Measurements from ENCODE around the gene S100A4.

The S100A4 gene

DNA sequence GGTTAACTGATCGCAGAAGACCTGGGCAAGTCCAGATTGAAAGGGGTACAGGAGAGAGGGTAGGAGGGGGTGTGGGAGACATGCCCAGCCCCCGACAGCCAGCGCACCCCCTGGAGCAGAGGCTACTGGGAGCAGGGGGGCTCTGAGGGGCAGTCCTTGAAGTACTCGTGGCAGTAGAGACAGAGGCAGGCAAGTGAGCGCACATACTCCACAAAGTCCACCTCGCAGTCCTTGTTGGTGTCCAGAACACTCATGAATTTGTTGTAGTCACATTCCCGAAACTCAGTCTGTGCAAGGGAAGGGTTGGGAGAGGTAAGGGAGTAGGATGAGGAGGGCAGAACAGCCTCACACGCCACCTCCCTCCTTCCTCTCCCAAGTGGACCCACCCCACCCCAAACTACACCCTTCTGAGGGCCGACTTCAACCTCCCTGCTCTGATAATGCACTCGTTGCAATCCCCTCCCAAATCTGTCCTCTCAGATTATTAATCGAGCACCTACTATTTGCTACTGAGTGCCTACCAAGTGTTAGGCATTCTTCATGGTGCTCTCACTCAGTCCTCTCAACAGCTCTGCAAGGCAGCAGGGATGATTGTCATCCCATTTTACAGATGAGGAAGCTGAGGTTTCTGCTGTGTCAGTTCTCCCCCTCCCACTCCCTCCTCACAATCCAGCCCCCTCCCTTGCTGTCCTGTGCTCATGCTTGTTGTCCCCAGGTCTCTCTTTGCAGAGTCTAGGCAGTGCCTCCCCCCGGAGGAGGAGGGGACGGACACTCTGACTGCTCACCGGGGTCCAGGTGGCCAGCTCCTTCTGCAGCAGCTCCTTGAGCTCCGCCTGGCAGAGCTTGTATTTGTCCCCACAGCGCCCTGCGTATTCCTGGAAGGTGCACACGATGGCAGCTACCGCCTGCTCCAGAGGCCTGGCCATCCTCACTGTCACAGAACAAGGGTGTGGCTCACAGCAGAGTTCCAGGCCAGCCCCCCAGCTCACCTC, 2.2 kb upstream of the S100A4 start:
- DNase-seq (ENCODE audit: low read depth), result no peak

DNA sequence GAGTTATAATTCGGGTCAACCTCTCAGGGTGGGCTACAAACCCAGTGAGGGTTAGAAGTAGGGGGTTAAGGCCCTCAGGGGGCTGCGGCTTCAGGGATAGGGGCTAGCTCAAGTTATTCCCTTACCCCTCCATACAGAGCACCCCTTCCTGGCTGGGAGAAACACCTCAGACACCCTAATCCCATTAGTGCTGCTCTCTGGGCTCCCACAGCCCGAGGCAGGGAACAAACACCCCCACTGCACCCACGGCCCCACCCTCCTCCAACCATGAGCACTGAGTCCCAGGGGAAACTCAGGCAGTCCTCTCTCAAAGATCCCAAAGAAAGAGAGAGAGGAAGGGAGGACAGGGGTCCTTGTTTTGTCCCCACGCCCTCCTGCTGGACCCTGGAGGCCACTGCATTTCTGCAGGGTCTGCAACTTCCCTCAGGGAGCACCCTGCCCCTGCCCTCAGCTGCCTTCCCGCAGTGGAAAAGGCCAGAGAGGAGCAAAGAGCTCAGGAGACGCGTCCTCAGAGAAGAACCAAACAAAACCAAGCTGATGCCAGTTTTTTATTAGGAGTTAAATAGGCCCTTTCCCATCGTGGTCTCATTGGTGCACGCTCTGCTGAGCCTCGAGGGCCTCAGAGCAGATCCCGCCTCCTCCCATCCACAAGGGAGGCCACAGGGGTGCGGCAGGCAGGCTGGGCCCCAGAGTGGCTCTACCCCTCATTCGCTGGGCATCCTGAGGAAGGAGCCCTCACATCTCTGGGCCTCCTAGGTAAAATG, 1.4 kb upstream of the S100A4 start:
- no peak for DNase-seq (ENCODE audit: low read depth)

DNA sequence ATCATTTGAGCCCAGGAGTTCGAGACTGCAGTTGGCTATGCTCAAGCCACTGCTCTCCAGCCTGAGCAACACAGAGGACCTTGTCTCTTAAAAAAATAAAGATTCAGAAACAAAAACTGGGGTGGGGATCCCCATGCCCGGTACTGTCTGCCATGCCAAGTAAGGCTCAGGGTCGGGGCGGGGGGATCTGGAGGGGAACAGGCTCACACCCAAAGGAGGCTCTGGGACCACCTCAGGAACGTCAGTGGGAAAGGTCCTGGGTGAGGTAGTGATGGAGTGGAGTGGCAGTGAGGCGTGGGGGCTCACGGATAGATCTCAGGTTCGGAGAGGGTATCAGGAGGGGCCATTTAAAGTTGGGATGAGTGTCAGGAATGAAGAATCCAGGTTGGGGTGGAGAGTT, 765 bp upstream of the S100A4 start:
- DNase-seq (ENCODE audit: low read depth), result no peak

DNA sequence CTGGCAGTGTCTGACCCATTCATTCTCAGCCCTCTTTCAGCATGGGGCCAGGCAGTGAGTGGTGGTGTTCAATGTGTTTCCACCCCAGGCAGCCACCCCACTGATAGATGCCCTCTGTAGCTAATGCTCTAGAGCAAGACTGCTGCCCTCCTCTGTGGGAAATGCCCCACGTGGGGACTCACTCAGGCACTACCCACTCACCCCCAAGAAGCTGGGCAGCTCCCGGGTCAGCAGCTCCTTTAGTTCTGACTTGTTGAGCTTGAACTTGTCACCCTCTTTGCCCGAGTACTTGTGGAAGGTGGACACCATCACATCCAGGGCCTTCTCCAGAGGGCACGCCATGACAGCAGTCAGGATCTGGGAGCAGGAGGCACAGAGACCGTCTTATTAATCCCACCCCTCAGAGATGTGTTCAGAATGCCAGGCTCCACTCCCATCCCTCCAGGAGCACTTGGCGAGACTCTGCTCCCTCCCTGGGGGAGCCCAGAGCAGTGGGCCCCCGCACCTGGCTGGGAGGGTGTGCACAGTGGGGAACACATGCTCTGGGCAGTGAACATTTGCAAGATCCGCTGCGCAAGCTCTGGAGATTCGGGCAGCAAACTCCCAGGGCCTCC, 1.0 kb downstream of the S100A4 start:
- DNase-seq (ENCODE audit: low read depth), result no peak

DNA sequence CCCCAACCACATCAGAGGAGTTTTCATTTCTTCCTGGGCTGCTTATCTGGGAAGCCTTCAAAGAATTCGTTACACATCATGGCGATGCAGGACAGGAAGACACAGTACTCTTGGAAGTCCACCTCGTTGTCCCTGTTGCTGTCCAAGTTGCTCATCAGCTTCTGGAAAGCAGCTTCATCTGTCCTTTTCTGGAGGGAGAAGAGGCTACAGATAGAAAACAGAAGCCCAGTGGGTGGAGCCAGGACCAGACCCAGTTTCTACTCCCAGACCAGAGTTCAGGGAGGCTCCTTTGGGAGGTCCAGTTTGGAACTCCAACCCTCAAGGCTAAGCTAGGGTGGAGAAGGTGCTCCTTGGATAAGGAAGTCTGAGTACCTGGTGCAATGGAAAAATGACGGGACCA, 1.9 kb downstream of the S100A4 start:
- no peak for DNase-seq (ENCODE audit: low read depth)

DNA sequence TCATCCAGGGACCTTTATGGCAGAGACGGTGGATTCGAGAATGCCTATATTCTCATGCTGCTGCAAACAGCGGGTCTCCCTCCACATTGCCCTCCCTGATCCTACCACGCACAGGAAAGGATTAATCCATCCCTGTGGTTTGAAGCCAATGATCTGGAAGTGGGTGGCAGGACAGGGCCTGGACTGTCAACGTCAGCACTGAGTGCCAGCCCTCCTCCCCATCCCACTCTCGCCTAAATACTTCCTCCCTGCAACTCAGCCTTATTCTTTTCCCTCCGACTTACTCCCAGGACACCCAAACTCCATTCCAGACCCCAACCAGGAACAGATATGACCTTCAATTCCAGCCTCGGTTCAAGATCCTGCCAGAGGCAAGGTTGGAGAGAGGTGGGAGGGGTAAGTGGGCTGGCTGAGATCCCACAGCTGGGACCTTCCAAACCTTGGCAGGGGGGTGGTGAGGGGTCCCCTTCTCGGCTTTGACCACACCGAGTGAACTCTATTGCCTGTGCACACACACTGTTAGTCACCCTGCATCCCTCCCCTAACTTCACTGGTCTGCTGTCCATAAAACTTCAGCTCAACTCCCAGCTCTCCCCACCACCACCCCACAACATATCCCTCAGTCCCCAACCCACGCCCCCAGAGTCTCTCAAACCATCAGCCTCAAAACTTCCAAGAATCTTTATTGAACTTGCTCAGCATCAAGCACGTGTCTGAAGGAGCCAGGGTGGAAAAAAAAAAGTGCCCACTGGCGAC, 2.5 kb downstream of the S100A4 start:
- DNase-seq (ENCODE audit: low read depth), result no peak

DNA sequence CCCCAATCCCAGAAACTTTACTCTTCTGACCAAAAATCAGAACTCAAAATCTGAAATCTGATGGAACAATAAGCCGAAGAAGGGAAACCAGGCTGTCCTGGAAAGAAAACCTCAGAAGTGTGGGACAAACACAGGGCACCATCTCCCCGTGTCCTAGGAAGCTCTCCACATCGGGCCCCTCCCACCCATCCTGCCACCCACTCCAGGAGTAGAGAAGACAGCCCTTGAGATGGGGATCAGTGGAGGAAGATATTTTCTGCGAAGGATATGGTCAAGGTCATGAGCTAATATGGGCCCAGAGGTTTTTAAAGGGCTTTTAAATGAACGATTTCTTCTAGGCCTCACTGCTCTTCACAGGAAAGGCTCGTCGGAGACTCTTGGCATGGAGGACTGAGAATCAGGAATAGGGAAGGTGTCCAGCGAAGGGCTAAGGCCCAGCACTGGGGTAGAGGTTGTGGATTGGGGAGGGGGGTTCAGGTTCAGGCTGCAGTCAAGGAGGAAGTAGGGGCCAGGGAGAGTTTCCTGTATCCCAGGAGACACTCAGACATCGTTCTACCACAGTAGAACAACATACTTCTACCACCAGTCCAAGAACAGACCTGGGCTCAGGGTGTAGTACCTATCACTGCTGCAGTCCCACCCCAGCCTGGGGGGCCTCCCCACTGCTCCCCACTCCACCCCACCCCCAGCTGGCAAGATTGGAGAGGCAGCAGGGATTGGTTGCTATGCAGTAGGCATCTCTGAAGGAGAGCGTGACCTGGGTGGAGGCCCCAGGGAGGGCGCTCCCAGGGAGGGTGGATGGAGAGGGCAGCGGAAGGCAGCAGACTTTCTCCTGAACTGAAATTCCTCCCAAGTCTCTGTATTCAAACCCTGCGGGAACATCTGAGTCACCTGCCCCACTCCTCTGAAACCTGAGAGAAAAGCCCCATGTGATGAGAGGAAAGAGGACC, 3.7 kb downstream of the S100A4 start:
- no peak for DNase-seq (ENCODE audit: low read depth)

DNA sequence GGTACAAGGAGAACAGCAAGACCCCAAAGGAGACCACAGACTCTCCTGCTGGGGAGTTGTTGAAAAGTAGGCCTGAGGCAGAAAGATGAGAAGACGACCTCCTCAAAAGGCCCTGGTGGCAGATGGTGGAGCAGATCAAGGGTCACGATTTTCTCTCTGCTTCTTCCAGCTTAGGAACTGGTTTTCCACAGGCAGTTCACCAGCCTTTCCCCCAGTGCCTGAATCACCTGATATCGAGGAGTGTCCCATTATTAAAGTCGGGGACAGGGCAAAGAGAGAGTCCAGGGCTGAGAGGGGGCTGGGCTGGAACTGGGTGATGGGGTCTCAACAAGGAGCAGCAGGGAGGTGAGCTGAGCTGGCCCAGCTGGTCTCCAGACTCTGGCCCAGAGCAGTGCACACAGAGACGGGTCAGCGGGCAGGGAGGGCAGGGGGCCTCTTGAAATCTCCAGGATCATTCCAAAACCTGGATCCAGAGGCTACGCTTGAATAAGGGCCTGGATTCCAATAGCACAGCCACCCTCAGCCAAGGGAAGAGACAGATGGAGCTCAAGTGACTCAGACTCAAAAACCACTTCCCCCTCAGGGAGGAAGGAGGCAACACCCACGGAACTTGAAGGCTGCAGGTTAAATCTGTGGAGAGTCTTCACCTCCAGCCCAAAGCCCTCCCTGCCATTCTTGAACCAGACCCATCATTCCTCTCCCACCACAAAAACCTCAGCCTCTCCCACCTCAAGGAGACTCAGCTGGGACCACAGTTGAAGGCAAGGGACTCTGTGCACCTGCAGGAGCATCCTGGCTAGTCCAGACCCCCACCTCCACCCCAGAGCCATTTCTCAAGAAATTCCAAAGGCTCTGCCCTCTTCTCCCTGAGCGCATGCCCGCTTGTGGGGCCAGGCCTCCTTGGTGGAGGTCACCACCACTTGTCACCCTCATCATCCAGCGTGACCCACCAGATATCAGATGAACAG, 4.9 kb downstream of the S100A4 start, which contains the start of gene S100A5:
Gene S100A5 (minus strand): TSS at position 541 of the 968 bp plus-strand sequence. CDS start 743 bp downstream, outside the sequence.
- DNase-seq (ENCODE audit: low read depth), result no peak

DNA sequence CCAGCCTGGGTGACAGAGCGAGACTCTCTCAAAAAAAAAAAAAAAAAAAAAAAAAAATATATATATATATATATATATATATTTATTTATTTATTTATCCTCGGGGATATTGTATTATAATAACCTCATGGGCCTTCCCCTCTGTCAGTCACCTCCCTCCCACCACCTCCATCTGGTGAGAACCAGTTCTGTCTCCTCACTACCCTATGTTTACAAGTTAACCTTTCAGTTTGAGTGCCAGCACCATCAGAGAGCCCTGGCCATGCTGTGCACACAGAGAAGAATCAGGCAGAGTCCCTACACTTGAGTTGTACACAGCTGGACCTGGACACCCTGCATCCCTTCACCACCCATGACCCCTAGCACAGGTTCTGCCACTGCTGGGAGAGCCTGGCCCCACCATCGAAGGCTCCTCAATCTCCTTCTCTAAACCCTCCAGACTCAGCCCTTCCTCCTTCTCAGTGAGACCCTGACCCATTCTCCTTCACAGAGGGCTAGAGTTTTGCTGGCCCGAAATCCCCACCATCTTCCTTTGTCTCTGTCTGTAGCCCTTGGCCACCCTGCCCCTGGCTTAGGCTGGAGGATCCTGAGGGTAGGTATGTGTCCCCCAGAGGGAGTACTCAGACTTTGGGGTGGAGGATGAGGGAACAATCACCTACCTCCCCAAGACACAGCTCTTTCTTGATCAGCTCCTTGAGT, 6.1 kb downstream of the S100A4 start:
- no peak for DNase-seq (ENCODE audit: low read depth)

DNA sequence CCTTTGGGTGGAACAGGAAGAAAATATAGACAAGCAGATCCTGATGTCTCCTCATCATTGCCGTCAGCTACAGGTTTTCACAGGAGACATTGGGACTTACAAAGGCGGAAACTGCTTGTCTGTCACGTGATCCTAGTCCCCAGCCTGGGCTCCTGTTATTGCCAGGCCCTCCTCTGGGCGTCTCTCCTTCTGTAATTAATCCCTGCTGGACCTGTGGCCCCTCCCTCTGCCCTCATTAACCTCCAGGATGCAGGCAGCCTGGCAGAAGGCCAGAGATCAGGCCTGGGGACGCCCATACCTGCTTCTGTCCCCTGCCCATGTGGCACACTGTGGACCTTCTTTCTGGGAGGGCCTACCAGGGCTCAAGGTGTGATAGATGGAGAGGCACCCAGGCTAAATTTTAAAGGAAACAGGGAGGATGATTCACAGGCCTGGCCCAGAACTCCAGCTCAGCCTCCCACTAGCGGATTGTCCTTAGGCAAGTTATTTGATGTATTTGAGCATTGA, 7.2 kb downstream of the S100A4 start:
- no peak for DNase-seq (ENCODE audit: low read depth)

DNA sequence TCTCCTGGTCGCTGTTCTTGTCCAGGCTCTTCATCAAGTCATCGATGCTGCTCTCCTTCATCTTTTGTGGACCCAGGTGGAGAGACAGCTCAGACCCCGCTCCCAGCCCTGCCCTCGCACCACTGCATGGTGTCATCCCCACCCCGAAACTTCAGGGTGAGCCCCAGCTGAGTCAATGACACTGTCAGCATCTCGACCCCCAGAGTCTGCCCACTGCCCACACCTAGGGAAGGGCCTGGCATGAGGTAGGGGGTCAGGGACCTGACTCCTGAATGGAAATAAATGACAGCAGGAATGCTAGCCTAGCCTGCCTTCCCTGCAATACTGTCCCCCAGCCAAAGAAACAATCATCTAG, 8.3 kb downstream of the S100A4 start:
- DNase-seq (ENCODE audit: low read depth), result no peak

DNA sequence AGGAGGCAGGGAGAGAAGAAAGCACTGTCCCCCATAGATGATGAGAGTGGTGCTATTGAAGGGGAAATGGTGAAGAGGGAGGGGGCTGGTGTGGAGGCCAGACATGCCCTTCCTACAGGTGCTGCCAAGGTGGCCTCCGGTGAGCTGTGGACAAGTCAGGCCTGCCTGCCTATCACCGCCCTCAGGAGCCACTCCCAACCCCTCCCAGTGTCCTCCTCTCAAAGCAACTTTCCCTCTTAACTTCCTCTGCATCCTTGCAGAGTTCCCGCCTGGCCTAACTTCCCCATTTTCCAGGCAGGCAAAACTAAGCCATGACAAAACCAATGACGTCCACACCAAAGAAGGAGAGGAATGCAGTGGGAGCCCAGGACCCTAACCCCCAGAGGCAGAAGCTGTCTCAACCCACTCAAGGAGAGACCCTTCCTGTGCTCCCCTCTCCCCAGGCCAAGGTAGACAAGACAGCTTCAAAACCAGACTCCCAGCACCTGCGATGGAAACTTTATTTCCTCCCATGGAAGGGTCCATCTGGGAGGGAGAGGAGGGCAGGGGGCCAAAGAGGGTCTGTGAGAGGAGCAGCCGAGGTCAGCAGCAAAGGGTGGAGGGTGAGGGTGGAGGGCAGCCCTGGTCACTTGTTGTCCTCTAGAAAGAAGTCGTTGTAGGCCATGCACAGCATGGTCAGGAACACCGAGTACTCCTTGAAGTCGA, 8.8 kb downstream of the S100A4 start:
- no peak for DNase-seq (ENCODE audit: low read depth)

DNA sequence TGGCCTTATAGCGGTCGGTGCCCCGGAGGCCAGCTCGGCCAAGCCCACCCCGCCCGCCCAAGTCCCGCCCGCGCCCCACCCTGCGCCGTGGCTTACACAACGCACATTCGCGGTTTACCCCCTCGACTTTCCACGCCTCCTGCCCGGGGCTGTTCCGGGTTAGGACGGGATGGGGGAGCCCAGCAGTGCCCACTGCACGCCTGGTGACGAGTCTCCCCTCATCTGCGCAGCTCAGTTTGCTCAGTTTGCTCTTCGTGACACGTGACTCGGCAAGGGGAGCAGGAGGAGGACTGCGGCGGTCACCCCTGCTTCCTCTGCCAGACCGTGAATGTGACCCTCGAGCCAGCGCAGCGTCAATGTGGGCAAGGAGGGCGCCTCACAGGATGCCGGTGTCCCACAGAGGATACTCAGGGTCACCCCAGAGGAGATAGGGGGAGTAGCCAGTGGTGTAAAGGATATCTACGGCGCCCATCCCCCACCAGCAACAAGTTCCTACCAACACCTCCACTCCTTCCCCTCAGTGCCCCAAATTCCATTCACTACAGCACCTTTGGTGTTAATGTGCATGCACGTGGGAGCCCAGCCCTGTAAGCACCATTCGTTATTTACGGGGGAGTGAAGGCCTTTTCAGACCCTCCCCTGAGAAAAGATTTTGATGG, 9.5 kb downstream of the S100A4 start:
- peak; percentile 83 for DNase-seq (ENCODE audit: low read depth)

DNA sequence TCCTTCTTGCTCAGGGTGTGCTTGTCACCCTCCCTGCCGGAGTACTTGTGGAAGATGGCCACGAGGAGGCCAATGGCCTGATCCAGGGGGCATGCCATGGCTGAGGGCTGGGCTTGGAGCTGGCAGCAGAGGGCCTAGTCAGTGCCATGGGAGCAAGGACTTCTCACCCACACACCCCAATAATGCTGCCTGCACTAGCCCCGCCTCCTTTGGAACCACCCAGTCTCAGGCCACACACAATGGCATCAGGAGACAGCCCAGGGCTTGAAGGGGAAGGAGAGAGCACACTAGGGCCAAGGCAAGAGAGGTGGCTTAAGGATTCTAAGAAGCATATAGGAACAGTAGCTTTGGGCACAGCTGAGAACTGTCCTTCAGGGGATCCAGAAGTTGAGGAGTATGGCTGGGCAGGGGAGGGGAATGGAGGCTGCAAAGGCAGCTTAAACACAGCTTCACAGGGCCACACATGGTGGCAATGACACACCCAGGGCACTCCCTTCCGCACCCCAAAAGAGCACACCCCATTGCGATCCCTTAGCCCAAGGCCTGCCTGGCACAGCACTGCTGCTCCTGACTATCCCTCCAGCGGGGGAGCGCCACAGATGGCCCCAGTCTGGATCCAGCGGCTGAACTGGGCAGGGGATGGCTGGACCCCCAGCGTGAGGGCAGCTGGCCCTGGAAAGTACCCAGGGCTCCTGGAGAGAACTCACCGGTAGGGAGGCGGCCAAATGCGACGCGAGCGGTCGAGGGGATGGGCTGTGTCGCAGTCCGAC, 10.2 kb downstream of the S100A4 start, which contains the start of gene S100A6:
Gene S100A6 (minus strand): TSS at position 750 of the 770 bp plus-strand sequence. CDS start 652 bp downstream, at position 98.
- peak; percentile 28 for DNase-seq (ENCODE audit: low read depth)

DNA sequence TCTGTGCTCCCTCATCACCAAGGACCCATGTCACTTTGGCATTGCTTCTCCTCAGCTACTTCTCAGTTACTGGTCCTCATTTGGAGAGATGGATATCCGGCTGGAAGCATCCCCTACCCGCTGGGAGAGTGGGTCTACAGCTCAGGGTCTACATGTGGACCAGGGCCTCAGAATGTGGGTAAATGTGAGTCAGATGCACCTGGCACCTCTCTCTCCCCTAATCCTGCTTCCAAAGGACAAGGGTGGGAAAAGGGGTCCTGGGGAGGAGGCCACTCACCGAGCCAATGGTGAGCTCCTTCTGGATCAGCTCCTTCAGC, 10.7 kb downstream of the S100A4 start:
- no peak for DNase-seq (ENCODE audit: low read depth)

DNA sequence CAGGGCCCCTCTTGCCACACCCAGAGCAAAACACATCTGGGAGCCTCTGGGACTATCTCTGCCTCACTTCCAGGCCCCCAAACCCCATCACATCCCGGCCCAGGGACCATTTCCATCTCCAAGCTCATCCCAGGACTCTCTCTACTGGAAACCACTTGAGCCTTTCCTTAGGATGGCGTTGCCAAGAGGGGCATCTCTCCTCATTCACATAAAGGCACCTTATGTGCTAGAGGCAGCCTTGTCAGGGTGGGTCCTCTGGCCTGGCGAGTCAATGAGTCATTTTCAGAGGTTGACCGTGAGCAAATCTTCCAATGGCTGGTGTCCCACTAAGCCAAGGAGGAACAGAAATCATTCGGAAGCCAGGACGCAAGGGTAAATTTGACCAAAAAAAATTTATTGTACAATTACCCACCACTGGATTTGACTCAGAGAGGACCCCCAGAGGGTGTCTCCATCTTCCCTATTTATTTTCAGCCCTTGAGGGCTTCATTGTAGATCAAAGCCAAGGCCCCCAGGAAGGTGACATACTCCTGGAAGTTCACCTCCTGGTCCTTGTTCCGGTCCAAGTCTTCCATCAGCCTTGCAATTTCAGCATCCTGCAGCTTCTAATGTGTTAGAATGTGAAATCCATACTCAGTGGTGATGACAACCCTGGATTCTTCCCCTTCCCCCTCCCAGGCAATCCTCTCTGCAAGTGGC, 11.2 kb downstream of the S100A4 start:
- DNase-seq (ENCODE audit: low read depth), result peak; percentile 43

Measured in iris pigment epithelial cell (primary cell).